ENCODE results near the gene SLC35D2. TPM values are rescaled to one million over a fixed set of nuclear protein-coding genes. Genes with fewer than 3 reads are reported as not detected.

Gene SLC35D2
- total RNA-seq, 1 experiment from 2014 or later: 20.1 TPM

DNA sequence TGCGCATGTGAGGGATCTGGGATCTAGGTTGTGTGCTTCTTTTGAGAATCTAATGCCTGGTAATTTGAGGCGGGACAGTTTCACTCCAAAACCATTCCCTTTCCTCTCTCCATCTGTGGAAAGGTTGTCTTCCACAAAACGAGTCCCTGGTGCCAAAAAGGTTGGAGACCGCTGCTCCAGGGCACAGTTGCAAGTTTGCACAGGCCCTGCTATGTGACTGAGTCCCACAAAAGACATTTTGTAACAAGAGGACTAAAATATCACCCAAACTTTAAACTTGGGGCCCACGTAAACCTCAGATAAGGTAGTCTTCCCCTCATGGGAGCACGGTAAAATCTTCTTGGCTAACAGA, 40.5 kb upstream of the SLC35D2 start:
- TF ChIP-seq, protein P1, sequence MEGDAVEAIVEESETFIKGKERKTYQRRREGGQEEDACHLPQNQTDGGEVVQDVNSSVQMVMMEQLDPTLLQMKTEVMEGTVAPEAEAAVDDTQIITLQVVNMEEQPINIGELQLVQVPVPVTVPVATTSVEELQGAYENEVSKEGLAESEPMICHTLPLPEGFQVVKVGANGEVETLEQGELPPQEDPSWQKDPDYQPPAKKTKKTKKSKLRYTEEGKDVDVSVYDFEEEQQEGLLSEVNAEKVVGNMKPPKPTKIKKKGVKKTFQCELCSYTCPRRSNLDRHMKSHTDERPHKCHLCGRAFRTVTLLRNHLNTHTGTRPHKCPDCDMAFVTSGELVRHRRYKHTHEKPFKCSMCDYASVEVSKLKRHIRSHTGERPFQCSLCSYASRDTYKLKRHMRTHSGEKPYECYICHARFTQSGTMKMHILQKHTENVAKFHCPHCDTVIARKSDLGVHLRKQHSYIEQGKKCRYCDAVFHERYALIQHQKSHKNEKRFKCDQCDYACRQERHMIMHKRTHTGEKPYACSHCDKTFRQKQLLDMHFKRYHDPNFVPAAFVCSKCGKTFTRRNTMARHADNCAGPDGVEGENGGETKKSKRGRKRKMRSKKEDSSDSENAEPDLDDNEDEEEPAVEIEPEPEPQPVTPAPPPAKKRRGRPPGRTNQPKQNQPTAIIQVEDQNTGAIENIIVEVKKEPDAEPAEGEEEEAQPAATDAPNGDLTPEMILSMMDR (IDR thresholded peaks at IDR 0.05; ENCODE audit: unreplicated experiment): no peak
- H3K4me3 Mint-ChIP-seq (ENCODE audit: low read depth, unreplicated experiment): no peak overlapping the region
- H3K4me1 Mint-ChIP-seq (ENCODE audit: low read depth, unreplicated experiment): peaks cover 13% of the 10 kb centered on the region
- no peak for DNase-seq
- peaks cover 12% of the 10 kb centered on the region for H3K36me3 Mint-ChIP-seq (ENCODE audit: insufficient read depth, unreplicated experiment)
- H3K27ac Mint-ChIP-seq (ENCODE audit: unreplicated experiment): no peak overlapping the region
- BruUV-seq (replicated peaks): no TSS peak
- H3K27me3 Mint-ChIP-seq (ENCODE audit: unreplicated experiment): no peaks in the 10 kb centered on the region
- CTCF ChIA-PET: interaction anchor here (0.5 kb wide), 1 partner anchor 672 kb away, joined by 3 read pairs; no protein-coding TSS in a partner anchor
- intact Hi-C loops (cut with micrococcal nuclease; ENCODE audit: unreplicated experiment): no loop called here
- no peaks in the 10 kb centered on the region for H3K9me3 Mint-ChIP-seq (ENCODE audit: low read depth, unreplicated experiment)

DNA sequence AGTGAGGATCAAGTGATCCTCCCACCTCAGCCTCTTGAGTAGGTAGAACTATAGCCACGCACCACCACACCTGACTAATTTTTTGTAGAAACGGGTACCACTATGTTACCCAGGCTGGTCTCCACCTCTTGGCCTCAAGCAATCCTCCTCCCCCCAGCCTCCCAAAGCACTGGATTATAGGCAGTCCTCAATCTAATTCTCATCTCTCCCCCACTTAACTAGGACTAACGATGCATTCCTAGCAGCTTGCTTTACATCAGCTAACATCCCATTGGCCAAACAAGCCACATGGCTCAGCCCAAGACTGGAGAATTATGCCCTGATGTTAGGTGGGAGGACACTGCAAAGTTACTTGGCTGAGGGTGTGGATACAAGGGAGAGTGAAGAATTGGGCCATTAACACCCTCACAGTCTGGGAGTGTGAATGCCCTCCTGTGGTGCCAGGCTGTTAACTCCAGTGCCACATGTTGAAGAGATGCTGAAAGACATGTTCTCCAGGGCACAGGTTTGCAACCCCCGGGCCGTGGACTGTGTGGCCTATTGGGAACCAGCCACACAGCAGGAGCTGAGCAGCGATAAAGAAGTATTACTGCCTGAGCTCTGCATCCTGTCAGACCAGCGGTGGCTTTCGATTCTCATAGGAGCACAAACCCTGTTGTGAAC, 39.9 kb upstream of the SLC35D2 start:
- Mint-ChIP-seq H3K4me1 (ENCODE audit: low read depth, unreplicated experiment) (peaks cover 13% of the 10 kb centered on the region), H3K36me3 (ENCODE audit: insufficient read depth, unreplicated experiment) (peaks cover 17% of the 10 kb centered on the region)
- CTCF ChIA-PET: interaction anchor here (0.5 kb wide), 1 partner anchor 672 kb away, joined by 3 read pairs; no protein-coding TSS in a partner anchor

DNA sequence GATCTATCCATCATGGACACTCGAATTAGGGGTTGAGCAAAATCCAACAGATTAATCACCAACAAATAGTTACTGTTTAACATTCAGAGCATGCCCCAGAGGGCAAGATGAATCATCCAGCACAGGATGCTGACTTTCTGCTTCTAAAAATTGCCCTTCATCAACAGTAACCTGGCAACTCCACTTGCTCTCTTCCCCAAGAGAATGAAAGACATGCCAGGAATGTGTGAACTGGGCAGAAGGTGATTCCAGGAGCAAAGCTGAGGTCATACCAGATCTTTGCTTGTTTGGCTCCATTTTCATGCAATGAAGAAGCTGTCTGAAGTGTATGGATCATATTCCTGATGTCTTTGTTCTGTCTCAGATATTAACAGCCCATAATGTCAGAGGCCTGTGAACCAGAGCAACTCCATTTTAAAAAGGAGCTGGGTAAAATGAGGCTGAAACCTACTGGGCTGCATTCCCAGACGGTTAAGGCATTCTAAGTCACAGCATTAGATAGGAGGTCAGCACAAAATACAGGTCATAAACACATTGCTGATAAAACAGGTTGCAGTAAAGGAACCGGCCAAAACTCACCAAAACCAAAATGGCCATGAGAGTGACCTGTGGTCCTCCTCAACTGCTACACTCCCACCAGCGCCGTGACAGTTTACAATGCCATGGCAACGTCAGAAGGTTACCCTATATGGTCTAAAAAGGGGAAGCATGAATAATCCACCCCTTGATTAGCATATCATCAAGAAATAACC, 37.1 kb upstream of the SLC35D2 start:
- BruUV-seq (replicated peaks): no TSS peak
- intact Hi-C loops (cut with micrococcal nuclease; ENCODE audit: unreplicated experiment): no loop called here
- CTCF ChIA-PET: interaction anchor here (0.6 to 1.1 kb wide), 4 partner anchors 21 to 93 kb away, joined by 3 to 6 read pairs (median 4); no protein-coding TSS in a partner anchor
- Mint-ChIP-seq H3K9me3 (ENCODE audit: low read depth, unreplicated experiment) (no peaks in the 10 kb centered on the region), H3K4me1 (ENCODE audit: low read depth, unreplicated experiment) (peaks cover 13% of the 10 kb centered on the region), H3K4me3 (ENCODE audit: low read depth, unreplicated experiment) (no peak overlapping the region), H3K27me3 (ENCODE audit: unreplicated experiment) (no peaks in the 10 kb centered on the region), H3K36me3 (ENCODE audit: insufficient read depth, unreplicated experiment) (peaks cover 33% of the 10 kb centered on the region), H3K27ac (ENCODE audit: unreplicated experiment) (peak overlapping the region; percentile 93)
- peak; percentile 64 for DNase-seq
- TF ChIP-seq, protein P1 (IDR thresholded peaks at IDR 0.05; ENCODE audit: unreplicated experiment): no peak

More for the DNA sequence above, 39.9 kb upstream of the SLC35D2 start:
- Mint-ChIP-seq H3K4me3 (ENCODE audit: low read depth, unreplicated experiment) (no peak overlapping the region), H3K27me3 (ENCODE audit: unreplicated experiment) (no peaks in the 10 kb centered on the region), H3K27ac (ENCODE audit: unreplicated experiment) (no peak overlapping the region), H3K9me3 (ENCODE audit: low read depth, unreplicated experiment) (no peaks in the 10 kb centered on the region)
- TF ChIP-seq, protein P1 (IDR thresholded peaks at IDR 0.05; ENCODE audit: unreplicated experiment): no peak
- BruUV-seq (replicated peaks): no TSS peak
- DNase-seq: no peak
- intact Hi-C loops (cut with micrococcal nuclease; ENCODE audit: unreplicated experiment): no loop called here

DNA sequence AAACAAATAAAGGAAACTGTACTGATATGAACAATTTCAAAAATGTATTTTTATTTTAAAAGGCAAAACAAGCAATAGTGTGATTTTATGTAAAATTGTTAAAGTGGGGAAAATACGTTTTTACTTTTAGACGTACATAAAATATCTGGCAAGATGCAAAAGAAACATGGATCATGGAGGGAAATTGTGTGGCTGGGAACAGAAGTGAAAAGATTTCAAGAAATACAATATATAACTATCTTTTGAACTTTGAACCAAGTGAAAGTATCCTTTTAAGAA, 36.1 kb upstream of the SLC35D2 start:
- peaks cover 33% of the 10 kb centered on the region for H3K36me3 Mint-ChIP-seq (ENCODE audit: insufficient read depth, unreplicated experiment)
- no peak for DNase-seq
- H3K4me3 Mint-ChIP-seq (ENCODE audit: low read depth, unreplicated experiment): peak overlapping the region; percentile 69
- intact Hi-C loops (cut with micrococcal nuclease; ENCODE audit: unreplicated experiment): loop anchor here (5.0 kb wide), 1 partner anchor 87 kb away; no protein-coding TSS in a partner anchor
- TF ChIP-seq, protein P1 (IDR thresholded peaks at IDR 0.05; ENCODE audit: unreplicated experiment): no peak
- H3K4me1 Mint-ChIP-seq (ENCODE audit: low read depth, unreplicated experiment): peaks cover 13% of the 10 kb centered on the region
- H3K27ac Mint-ChIP-seq (ENCODE audit: unreplicated experiment): peak overlapping the region; percentile 93
- H3K9me3 Mint-ChIP-seq (ENCODE audit: low read depth, unreplicated experiment): no peaks in the 10 kb centered on the region
- no TSS peak for BruUV-seq (replicated peaks)
- CTCF ChIA-PET: interaction anchor here (0.8 kb wide), 1 partner anchor 93 kb away, joined by 3 read pairs; no protein-coding TSS in a partner anchor
- H3K27me3 Mint-ChIP-seq (ENCODE audit: unreplicated experiment): no peaks in the 10 kb centered on the region
